Mucosa of gallbladder (tissue), 1 donor: ENCODE data around the gene OGDH. TPM values are rescaled to one million over a fixed set of nuclear protein-coding genes. Genes with fewer than 3 reads are reported as not detected.
"Not testable (repeated sequence)": the region's sequence is repeated elsewhere in the genome, so short reads cannot be mapped to it uniquely, and the experiment has no call there.

Experiments
- DNase-seq: peaks from one replicate; pipeline ENCODE4 v3.0.0-alpha.2; 2020; ENCODE audit warnings: low spot score
- total RNA-seq: library from RNA; stranded (reverse); gene quantifications from one replicate; pipeline ENCODE4 v1.2.1, GENCODE V29; 2021
- donor health status: DM: no; HTN: no; CAD: no.

The OGDH gene
- total RNA-seq, 1 donor from 2014 or later, result 114 TPM

DNA sequence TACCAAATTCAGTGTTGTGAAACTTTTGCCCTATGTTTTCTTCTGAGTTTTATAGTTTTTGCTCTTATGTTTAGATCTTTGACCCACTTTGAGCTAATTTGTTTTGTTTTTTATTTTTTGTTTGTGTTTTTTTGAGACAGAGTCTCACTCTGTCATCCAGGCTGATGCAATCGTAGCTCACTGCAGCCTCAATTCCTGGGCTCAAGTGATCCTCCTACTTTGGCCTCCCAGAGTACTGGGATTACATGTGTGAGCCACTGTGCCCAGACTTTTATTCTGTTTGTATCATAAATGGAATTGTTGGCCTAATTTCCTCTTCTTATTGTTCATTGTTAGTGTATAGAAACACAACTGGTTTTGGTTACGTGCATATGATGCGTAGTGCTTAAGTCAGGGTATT is 99.0 kb downstream of the OGDH start:
- DNase-seq, result no peak

DNA sequence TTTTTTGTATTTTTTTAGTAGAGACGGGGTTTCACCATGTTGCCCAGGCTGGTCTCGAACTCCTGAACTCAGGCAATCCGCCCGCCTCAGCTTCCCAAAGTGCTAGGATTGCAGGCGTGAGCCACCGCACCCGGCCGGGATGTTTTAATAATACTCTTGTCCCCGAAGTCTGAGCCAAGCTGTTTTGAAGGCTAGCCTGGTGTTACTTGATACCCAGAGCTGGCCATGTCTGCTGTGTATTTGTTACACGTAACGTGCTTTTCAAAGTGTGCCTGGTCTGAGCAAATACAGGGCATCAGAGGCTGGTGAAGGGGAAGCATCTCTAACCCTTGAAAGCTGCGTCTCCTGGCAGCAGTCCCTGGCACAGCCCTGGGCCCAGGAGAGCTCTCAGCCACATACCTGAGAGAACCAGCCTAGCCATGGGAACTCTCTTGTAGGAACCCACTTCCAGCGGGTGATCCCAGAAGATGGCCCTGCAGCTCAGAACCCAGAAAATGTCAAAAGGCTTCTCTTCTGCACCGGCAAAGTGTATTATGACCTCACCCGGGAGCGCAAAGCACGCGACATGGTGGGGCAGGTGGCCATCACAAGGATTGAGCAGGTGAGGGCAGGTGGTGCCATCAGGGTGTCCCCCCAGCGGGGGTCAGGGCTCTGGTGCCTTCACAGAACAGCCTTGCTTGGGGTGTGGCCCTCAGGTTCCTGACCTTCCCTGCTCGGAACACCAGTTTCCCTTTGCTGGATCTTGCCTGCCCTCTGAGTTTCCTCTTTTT is 100.5 kb downstream of the OGDH start:
- no peak for DNase-seq

DNA sequence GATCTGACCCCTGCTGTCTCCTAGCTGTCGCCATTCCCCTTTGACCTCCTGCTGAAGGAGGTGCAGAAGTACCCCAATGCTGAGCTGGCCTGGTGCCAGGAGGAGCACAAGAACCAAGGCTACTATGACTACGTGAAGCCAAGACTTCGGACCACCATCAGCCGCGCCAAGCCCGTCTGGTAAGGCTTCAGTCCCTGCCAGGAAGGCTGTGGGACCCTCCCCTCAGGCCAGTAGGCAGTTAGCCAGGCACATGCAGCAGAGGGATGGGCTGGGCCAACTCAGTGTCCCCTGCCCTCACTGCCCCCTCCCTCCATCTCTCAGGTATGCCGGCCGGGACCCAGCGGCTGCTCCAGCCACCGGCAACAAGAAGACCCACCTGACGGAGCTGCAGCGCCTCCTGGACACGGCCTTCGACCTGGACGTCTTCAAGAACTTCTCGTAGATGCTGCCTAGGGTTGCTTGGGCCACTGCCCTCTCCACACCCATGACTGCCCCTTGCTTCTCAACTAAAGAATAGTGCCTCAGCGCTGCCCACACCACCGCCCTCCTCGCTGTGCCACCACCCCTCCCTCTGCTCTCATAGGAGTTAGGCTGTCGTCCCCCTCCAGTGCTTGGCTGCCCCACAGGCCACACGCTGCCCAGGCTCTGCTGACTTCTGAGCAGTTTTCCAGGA is 101.3 kb downstream of the OGDH start:
- no peak for DNase-seq

DNA sequence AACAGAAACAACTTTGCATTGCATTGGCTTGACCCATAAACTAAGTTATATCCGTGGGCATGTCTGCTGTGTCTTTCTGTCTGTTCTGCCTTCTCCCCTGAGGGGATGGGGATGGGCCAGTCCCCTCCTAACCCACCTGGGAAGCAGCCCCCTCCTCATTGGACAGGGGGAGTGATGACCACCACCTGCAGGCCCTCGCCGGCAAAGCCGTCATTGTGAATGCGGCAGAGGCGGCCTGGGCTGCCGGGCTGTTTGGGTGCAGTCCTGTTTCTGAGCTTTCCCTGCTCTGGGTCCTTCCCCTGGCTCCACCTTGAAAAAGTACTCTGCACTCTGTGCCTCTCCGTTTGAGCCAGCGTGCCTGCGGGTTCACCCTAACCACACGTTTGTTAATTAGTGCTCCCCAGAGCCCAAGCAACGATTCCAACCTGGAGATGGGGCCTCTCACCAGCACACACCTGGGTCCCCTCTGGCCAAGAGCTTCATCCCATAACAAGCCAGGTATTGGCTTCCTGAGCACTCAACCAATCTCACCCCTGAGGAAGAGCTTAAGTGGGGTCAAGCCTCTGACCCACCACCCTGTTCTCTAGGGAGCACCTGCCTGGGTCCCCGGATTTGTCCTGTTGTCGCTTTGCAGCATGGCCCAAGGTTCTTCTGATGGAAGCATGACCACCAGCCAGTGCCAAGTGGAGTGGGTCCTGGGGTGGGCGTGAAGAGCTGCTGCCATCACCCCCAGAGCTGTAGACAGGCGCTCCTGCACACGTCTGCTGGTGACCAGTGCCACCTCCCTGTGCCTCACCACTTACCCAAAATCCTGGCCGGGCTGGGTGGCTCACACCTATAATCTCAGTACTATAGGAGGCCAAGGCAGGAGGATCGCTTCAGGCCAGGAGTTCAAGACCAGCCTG is 102.8 kb downstream of the OGDH start:
- DNase-seq, result no peak

DNA sequence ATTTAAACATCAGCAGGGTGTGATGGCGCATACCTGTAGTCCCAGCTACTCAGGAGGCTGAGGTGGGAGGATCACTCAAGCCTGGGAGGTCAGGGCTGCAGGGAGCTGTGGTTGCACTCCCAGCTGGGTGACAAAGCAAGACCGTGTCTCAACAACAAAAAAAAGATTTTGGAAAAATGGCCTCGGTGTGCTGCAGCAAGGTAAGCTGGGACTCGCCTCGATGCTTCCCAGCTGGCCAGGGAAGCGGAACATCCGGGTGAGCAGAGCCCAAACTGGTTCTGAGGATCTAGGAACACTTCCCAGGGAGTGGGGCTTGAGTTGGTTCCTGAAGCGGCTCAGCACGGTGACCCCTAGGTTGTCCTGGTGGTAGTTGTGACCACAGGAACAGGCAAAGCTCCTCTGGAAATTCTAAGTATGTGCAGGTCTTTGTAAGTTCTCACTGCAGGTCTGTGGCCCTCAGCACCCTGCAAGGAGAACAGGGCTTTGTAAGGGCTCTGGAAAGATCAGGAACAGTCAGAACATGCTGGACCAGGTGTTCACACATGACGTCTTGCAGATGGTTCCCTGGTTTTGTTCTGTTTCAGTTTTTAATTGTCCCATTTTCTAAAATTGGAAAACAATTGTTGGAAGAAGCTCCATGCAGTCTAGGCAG is 103.6 kb downstream of the OGDH start:
- no peak for DNase-seq

DNA sequence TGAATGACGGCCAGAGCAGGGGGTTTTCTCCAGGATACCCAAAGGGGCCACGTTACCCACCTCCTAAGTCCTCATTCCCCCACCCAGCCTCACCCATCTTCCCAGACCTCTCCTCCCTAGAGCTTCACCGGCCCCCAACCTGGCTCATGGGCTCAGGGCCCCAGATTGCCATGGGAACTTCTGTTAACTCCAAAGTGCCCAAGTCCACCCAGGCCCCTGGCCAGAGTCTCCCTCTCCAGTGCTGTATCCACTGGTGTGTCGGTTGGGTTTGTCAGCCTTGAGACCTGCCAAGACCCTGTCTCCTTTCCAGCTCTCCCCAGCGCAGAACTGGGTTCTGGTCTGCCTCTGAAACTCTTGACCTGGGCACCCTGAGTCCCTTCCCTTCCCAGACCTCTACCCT is 105.1 kb downstream of the OGDH start:
- no peak for DNase-seq

DNA sequence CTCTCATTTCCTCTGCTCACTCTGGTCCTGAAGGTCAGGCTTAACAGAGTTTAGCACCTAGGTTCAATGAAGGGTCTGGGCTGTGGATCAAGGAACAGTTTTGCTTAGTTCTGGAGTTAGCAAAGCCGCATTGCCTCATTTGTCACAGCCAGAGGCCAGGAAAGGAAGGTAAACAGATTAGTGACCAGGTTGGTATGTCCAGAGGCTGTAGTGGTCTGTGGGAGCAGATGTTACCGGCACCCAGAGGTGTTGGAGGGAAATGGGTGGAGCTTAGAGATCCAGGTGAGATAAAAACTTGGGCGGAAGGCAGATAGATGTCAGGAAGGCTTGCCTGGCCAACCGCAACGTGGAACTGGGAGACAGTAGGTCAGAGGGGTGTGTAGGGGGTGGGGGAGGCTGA is 105.6 kb downstream of the OGDH start:
- DNase-seq, result no peak

DNA sequence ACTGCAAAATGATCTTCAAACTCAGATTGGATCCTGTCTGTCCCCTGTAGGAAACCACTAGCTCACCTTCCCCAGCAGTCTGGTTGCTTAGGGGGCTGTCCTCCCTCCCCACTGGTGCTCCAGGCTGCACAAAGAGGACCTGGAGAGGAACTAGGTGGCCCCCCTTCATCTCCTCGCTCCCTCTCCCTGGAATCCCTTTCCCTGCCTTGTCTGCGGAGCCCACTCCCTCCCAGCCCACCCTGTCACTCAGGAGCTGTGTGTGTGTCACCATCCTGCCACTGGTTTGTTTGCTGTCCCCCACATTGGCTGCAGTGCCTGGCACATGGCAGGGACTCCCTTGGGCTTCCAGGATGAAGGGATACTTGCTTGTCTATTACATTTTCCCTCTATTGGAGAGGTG is 106.7 kb downstream of the OGDH start:
- DNase-seq, result no peak

DNA sequence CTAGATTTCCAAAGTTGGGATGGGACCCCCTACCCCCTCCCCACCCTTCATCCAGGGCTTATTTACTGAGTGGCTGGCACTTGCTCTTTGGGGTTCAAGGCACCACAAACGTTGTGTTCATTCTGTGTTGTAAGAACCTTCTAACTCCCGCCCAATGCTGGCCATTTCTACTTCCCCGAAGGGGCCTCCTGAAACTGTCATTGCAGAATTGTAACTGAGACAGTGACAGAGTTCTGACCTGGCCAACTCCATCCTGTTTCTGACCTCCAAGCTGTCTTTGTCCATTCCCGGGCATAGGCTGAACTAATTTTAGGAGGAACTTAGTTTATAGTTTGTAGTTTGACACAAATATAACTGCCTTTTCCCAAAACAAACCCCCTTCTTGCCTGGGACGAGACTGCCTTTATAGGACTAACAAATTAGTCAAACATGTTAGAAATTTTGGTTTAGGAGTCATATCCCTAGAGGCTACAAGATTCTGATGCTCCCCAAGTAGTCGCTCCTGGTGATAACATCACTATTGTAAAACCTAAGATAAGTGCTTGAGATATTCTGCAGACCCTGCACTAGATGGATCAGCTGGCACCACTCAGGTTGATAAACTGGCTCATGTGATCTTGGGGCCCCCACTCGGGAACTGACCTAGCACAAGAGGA is 107.4 kb downstream of the OGDH start:
- no peak for DNase-seq

DNA sequence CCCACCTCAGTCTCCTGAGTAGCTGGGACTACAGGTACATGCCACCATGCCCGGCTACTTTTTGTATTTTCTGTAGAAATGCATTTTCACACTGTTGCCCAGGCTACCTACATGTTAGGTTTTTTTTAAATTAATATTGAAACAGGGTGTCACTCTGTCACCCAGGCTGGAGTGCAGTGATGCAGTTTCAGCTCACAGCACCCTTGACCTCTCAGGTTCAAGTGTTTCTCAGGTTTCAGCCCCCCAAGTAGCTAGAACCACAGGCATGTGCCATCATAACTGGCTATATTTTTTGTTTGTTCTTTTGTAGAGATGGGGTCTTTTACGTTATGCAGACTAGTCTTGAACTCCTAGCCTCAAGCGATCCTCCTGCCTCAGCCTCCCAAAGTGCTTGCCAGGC is 109.8 kb downstream of the OGDH start:
- no peak for DNase-seq

DNA sequence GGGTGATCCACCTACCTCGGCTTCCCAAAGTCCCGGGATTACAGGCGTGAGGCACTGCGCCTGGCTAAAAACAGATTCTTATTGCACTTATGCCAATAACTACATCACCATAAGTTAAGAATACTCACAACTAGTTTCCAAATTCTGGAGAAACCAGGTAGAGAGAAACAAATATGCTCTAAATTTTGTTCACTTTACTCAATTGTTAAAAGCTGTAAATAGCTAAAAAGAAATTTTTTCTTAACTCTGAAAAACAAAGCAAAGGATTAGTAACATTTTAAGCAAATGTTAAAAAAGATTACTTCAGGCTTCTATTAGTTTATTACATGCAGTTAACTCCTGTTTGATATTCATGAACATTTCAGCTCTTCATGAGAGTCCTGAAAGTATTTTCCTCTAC is 113.9 kb downstream of the OGDH start:
- DNase-seq, result no peak

DNA sequence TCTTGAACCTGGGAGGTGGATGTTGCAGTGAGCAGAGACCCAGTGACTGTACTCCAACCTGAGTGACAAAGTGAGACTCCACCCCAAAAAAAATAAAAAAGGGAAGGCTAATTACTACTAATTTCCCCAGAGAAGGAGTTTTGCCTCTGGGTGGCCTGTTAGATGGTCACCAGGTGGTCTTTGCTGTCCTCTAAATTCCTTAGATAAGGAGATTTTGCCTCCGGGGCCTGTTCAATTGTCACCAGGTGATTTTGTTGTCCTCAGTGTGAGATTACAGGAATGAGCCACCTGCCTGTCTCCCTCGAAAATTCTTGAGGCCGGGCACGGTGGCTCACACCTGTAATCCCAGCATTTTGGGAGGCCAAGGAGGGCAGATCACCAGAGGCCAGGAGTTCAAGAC is 117.8 kb downstream of the OGDH start:
- no peak for DNase-seq

DNA sequence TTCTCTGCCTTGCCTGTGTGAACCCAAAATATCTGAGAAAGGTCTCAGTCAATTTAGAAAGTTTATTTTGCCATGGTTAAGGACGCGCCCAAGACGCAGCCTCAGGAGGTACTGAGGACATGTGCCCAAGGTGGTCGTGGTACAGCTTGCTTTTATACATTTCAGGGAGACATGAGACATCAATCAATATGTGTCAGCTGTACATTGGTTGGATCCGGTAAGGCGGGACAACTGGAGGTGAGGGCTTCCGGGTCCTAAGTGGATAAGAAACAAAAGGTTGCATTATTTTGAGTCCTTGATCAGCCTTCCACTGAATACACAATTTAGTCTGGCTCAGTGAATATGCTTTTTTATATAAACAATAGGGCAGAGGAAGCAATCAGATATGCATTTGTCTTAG is 119.8 kb downstream of the OGDH start:
- not testable (repeated sequence) for DNase-seq

DNA sequence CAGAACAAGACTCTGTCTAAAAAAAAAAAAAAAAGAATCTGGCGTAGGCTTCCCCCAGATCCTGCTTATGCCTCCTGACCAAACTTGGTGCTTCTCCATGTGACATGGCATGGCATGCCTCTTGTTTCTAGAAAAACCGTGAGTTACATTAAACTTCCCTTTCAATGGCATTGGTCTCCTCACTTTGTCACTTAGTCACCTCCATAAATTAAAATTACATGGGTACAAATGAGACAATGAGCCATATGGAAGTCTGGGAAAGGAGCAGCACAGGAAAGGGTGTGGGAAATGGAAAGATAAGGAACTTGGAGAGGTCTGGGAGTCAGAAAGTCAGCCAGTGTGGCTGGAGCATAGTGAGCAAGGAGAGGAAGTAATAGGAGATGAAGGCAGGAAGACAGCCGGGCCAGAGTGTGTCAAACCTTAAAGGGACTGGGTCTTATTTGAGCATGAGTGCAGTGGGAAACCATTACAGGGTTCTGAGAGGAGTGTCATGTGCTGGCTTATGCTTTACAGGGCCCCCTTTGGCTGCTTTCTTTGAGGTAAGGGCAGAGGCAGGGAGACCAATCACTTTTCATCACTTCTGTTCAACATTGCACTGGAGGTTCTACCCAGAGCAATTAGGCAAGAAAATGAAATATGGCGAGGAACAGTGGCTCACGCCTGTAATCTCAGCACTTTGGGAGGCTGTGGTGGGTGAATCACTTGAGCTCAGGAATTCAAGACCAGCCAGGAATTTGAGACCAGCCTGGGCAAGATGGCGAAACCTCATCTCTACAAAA is 120.9 kb downstream of the OGDH start:
- DNase-seq, result no peak

DNA sequence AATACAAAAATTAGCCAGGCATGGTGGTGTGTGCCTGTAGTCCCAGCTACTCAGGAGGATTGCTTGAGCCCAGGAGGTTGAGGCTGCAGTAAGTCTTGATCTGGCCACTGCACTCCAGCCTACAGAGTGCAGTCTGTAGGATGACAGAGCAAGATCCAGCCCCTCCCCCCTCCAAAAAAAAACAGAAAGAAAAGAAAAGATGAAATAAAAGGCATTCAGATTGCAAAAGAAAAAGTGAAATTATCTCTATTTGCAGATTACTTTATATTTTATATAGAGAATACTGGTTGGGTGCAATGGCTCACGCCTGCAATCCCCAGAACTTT is 121.5 kb downstream of the OGDH start:
- DNase-seq, result no peak

DNA sequence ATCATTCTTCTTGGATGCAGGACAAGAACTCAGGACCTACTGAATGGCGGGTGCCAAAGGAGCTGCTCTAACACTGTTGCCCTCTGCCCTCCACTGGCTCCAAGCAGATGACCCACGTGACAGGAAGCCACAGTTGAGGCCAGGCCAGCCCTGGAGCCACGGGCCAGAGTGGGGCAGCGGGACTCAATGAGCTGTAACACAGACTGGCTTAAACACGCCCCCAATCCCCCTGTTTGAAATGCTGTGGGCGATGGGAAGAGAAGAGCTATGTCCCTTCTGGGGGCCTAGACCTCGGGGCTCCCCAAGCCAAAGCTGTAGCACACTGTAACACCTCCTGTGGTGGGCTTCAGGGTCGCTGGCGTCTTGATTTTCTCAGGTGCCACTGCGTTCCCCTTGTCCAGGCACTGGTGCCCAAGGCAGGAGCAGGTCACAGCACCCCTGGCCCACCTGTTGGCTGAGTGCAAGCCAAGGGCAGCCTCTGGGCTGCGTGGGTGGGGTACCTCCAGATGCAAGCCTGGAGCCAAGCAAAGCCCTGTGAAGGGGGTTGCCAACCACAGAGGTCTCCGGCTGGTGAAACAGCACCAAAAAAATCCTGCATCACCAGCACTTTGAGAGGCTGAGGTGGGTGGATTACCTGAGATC is 123.6 kb downstream of the OGDH start:
- DNase-seq, result no peak

DNA sequence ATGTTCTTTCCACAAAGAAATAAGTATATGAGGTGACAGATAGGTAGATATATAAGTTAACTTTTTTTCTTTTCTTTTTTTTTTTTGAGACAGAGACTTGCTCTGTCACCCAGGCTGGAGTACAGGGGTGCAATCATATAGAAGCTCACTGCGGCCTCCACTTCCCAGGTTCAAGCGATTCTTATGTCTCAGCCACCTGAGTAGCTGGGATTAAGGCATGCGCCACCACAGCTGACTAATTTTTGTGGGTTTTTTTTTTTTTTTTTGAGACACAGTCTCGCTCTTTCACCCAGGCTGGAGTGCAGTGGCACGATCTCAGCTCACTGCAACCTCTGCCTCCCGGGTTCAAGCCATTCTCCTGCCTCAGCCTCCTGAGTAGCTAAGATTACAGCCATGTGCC is 126.5 kb downstream of the OGDH start:
- DNase-seq, result not testable (repeated sequence)

DNA sequence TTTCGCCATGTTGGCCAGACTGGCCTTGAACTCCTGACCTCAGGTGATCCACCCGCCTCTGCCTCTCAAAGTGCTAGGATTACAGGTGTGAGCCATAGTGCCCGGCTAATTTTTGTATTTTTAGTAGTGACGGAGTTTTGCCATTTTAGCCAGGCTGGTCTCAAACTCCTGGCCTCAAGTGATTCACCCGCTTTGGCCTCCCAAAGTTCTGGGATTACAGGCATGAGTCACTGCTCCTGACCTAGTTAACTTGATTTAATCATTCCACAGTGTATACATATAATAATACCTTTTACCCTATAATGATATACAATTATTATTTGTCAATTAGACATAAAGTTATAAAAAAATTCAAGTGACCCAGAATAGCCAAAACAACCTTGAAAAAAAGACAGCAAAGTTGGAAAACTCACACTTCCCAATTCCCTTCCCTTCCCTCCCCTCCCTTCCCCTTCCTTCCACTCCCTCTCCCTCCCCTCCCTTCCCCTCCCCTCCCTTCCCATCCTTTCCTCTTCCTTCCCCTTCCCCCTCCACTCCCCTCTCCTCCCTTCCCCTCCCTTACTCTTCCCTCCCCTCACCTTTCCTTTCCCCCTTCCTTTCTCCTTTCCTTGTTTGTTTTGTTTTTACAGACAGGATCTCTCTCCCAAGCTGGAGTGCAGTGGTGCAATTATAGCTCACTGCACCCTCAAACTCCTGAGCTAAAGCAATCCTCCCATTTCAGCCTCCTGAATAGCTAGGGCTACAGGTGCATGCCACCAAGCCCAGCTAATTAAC is 127.5 kb downstream of the OGDH start:
- DNase-seq, result no peak

DNA sequence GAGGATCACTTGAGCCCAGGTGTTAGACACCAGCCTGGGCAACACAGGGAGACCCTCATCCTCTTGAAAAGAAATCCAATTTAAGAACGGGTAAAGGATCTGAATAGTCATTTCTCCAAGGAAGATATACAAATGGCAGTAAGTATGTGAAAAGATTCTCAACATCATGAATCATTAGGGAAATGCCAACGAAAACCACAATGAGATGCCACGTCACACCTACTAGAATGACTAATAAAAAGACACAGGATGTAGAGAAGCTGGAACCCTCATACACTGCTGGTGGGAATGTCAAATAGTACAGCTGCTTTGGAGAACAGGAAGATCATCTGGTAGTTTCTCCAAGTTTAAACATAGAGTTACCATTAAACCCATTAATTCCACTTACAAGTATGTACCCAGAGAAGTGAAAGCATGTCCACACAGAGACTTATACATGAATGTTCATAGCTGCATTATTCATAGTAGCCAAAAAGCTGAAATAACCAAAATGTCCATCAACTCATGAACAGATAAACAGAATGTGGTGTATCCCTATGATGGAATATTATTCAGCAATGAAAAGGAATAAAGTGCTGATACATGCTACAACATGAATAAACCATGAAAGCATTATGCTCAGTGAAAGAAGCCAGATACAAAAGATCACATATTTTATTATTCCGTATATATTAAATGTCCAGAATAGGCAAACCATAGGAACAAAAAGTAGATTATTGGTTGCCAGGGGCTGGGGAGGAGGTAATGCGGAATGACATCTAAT is 129.2 kb downstream of the OGDH start:
- DNase-seq, result no peak
